AG04450 (cell line): Measurements from ENCODE around the gene KHDRBS2. TPM values are rescaled to one million over a fixed set of nuclear protein-coding genes. Genes with fewer than 3 reads are reported as not detected.

Experiments used
- CTCF ChIA-PET: fragments of 300-600, 350-600 bp; formaldehyde crosslinking; extraction: SDS; loops from one replicate; lab custom pipeline; 2022; ENCODE audit warnings: antibody characterized with exemption, inconsistent platforms; lab: Charles Lee
- POLR2A ChIA-PET: fragments of 350-600 bp; formaldehyde crosslinking; extraction: SDS; loops from one replicate; lab custom pipeline; 2021; ENCODE audit warnings: antibody characterized with exemption, inconsistent platforms; lab: Yijun Ruan, JAX
- DNase-seq: peaks from one replicate; pipeline ENCODE4 v3.0.0-alpha.2; 2011; ENCODE audit warnings: low read depth, low spot score
- H3K27ac ChIP-seq: one replicate; pipeline ENCODE4 v1.5.1; 2012; ENCODE audit warnings: low read depth, low read length, control low read depth
- H3K27me3 ChIP-seq: one replicate; pipeline ENCODE4 v1.6.0; 2012; ENCODE audit warnings: low read length; ENCODE audit not compliant: control insufficient read depth, insufficient read depth
- H3K4me3 ChIP-seq: 2 replicates; pipeline ENCODE4 v1.5.1; 2011; ENCODE audit warnings: mild to moderate bottlenecking, low read depth, low read length, control low read depth
- H3K9me3 ChIP-seq: 2 replicates; pipeline ENCODE4 v1.5.1; 2012; ENCODE audit warnings: low read length; ENCODE audit not compliant: control insufficient read depth, insufficient read depth
- CTCF ChIP-seq: IDR thresholded peaks from 2 replicates; pipeline ENCODE4 v1.5.1; 2011; ENCODE audit warnings: low read depth, low read length, control low read depth, inconsistent platforms
- polyA plus RNA-seq: library from polyadenylated mRNA; depleted of rRNA; stranded (reverse); fragments of >200 nt; gene quantifications from 2 replicates; pipeline ENCODE4 v1.2.3, GENCODE V29; 2011

The KHDRBS2 gene
- polyA plus RNA-seq, 1 experiment, result not detected

- CTCF ChIA-PET, result no interaction called here
Observed at GRCh38 chr6:62045502-62045901, 240.5 kb downstream of the KHDRBS2 start.

GRCh38 chr6:62043084-62043483, 242.9 kb downstream of the KHDRBS2 start:
- no peak for DNase-seq
- Histone ChIP-seq H3K4me3 (no peak overlapping the region), H3K27ac (no peak overlapping the region), H3K9me3 (peaks cover 7% of the 10 kb centered on the region; the same call in 1 of the 2 replicates), H3K27me3 (no peaks in the 10 kb centered on the region)
- ChIA-PET CTCF (no interaction called here), POLR2A (no interaction called here)
- no peak for TF ChIP-seq CTCF

More at GRCh38 chr6:62045502-62045901, 240.5 kb downstream of the KHDRBS2 start:
- no peaks in the 10 kb centered on the region for H3K27me3 ChIP-seq
- no peak overlapping the region for H3K27ac ChIP-seq
- H3K9me3 ChIP-seq, result peaks cover 7% of the 10 kb centered on the region; the same call in 1 of the 2 replicates
- no peak overlapping the region for H3K4me3 ChIP-seq
- TF ChIP-seq CTCF, result no peak
- POLR2A ChIA-PET, result no interaction called here
- DNase-seq, result no peak

GRCh38 chr6:62042429-62042828, 243.6 kb downstream of the KHDRBS2 start:
- H3K27ac ChIP-seq, result no peak overlapping the region
- no peak for TF ChIP-seq CTCF
- H3K9me3 ChIP-seq, result peaks cover 7% of the 10 kb centered on the region; the same call in 1 of the 2 replicates
- no peaks in the 10 kb centered on the region for H3K27me3 ChIP-seq
- ChIA-PET POLR2A (no interaction called here), CTCF (no interaction called here)
- DNase-seq, result no peak
- no peak overlapping the region for H3K4me3 ChIP-seq

- Histone ChIP-seq H3K27ac (no peak overlapping the region), H3K4me3 (no peak overlapping the region), H3K9me3 (peaks cover 7% of the 10 kb centered on the region; the same call in 1 of the 2 replicates), H3K27me3 (no peaks in the 10 kb centered on the region)
- ChIA-PET CTCF (no interaction called here), POLR2A (no interaction called here)
- no peak for TF ChIP-seq CTCF
- DNase-seq, result no peak
Observed at GRCh38 chr6:62039605-62040004, 246.4 kb downstream of the KHDRBS2 start.

GRCh38 chr6:62037445-62037844, 248.6 kb downstream of the KHDRBS2 start:
- H3K27me3 ChIP-seq, result no peaks in the 10 kb centered on the region
- no peak for TF ChIP-seq CTCF
- CTCF ChIA-PET, result no interaction called here
- POLR2A ChIA-PET, result no interaction called here
- 0 out of 2 replicates have a peak, but pooled peaks cover 3% of the 10 kb centered on the region for H3K9me3 ChIP-seq
- H3K27ac ChIP-seq, result no peak overlapping the region
- no peak overlapping the region for H3K4me3 ChIP-seq
- DNase-seq, result no peak
